Cerebellar nuclear complex (tissue), 1 donor: ENCODE results near the gene PSMD12.
"Not testable (repeated sequence)": the region's sequence is repeated elsewhere in the genome, so short reads cannot be mapped to it uniquely, and the experiment has no call there.

Experiments
- DNase-seq, 2 experiments: peaks; one replicate each; lab custom pipeline; 2025; lab: John Stamatoyannopoulos, UW

Gene PSMD12

DNA sequence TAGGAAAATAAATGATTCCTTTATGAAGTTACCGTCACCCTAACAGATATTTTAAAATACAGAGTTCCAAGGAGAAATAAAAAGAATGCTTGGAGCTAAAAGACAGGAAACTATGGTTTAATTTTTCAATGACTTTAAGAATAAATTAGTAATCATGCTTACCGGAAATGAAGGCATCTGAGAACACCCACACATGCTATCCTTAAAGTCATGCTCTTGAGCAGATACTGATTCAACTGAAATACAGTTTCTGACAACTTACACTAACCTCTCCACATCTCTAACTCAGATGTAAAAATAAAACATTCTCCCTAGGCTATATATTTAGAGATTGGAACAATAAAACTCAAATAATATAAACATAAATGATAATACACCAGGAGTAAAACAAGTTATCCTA, 7.8 kb downstream of the PSMD12 start:
- no peak for DNase-seq

GRCh38 chr17:67353929-67354574, 12.3 kb downstream of the PSMD12 start:
- DNase-seq, result no peak

GRCh38 chr17:67353161-67353560, 13.2 kb downstream of the PSMD12 start:
- no peak for DNase-seq

DNA sequence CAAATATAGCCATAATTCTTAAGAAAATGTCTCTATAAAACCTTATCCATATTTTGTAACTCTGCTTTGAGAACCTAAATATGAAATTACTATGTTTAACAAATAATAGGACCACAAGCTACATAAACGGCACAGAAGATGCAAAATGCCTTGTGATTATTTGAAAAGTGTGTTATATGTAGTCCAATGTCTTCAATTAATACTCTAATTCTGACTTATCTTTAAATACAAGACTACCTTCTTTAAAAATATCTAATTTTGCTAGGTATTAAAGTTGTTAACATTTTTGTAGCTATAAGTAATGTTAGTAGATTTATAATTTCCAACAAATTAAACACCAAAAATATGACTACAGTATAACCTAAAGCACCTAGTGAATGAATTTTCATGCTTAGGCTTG, 17.0 kb downstream of the PSMD12 start:
- DNase-seq, result no peak

GRCh38 chr17:67347826-67348225, 18.6 kb downstream of the PSMD12 start:
- DNase-seq, result no peak

DNA sequence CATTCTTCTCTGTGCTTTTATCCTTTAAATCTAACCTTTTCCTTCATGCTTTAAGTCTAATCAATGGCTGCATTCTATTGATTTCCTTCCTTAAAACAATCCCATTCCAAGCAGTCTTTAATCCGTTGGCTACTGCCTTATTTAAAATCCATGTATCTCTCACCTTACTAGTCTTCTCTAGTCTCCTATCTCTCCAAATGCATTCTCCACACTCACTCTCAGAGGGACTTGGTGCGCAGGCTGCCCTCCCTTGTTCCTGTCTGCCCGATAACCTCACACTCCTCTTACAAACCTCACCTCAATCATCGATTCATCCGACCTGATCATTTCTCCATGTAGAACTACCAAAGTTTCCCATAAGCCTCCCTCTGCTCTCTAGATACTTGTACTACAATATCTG, 23.1 kb downstream of the PSMD12 start:
- no peak for DNase-seq

DNA sequence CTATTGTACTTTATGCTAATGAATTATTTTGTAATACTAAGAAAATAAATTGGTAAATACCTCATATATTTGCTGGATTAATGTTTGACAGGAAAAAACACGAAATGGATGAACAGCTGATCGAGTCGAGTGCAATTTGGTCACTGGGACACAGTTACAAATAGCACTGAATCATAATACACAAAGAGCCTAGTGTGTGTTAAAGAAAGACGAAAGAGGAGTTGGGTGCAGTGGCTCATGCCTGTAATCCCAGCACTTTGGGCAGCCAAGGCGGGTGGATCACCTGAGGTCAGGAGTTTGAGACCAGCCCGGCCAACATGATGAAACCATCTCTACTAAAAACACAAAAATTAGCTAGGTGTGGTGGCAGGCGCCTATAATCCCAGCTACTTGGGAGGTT, 28.0 kb downstream of the PSMD12 start:
- not testable (repeated sequence) for DNase-seq

DNA sequence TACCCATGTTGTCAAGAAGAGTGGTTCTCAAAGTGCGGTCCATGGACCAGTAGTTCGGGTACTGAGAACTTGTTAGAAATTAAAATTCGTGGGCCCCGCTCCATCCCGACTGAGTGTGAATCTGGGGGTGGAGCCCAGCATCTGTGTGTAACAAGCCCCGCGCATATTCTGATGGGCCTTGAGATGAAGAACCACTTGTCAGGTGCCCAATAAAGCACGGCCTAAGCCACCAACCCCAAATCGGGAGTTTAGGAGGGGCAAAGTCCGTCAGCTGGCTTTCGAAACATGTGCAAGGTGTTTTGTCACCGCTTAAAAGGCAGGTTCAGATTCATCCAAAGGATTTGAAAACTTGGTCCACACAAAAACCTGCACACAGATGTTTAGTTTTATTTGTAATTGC, 29.5 kb downstream of the PSMD12 start:
- DNase-seq, result no peak

- DNase-seq, result no peak
These were observed 31.0 kb downstream of the PSMD12 start for GRCh38 chr17:67335245-67335835.

DNA sequence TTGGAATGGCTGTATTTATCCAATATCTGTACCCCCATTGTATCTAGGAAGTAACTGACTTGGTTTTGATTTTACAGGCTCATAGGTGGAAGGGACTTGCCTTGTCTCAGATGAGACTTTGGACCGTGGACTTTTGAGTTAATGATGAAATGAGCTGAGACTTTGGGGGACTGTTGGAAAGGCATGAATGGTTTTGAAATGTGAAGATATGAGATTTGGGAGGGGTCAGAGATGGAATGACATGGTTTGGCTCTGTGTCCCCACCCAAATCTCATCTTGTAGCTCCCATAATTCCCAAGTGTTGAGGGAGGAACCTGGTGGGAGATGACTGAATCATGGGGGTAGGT, 34.2 kb downstream of the PSMD12 start:
- not testable (repeated sequence) for DNase-seq

- DNase-seq, result not testable (repeated sequence)
These were observed 34.8 kb downstream of the PSMD12 start for GRCh38 chr17:67331381-67332161.

GRCh38 chr17:67328026-67328425, 38.4 kb downstream of the PSMD12 start:
- no peak for DNase-seq

GRCh38 chr17:67326959-67327745, 39.2 kb downstream of the PSMD12 start:
- DNase-seq, result not testable (repeated sequence)

DNA sequence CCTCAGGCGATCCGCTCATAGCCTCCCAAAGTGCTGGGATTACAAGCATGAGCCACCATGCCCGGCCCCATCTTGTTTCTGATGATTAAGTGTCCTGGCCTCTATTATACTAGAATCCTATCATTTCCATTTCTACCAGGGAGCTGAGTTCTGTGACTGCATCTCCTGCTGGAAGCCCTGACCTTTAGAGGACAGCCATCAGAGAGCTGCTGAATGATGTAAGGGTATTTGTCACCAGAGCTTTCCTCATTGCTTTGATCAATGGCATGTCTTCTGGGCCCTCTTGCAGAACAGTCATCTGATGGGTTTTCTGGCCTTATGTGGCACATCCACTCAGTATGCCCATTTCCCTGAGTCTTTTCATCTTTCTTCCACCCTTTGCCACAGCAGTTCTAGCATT, 39.9 kb downstream of the PSMD12 start:
- DNase-seq, result no peak

DNA sequence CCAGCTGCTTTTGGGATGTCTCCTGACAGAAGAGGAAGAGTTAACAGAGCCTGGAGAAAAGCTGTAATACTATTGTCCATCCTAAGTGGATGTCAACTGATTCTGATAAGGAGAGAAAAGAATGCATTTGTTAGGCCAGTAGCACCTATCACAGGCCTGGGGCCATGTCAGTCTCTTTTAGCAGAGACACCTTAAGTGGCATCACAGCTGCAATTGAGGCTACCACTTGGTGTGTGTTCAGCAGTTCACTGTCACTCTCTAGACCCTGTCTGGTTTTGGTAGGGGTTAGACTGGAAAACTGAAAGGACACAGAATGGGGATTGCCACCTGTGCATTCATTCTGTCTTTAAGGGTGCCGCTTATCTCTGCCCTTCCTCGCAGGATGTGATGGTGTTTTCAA, 42.0 kb downstream of the PSMD12 start:
- DNase-seq, result no peak

DNA sequence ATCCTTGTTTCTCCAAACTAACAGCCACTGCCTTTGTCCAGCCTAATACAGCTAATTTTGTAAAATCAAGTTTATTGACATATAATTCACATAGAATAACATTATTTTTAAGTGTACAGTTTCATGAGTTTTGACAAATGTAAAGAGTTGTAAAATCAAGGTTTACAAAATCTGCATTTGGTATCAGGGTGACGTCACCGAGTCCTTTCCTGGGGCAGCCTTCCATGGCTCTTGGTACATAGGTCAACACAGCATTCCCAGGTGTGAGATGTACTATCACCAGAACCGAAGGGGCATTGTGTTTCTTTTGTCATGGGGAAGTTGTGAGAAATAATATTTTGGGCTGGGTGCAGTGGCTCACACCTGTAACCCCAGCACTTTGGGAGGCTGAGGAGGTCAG, 42.9 kb downstream of the PSMD12 start:
- no peak for DNase-seq

DNA sequence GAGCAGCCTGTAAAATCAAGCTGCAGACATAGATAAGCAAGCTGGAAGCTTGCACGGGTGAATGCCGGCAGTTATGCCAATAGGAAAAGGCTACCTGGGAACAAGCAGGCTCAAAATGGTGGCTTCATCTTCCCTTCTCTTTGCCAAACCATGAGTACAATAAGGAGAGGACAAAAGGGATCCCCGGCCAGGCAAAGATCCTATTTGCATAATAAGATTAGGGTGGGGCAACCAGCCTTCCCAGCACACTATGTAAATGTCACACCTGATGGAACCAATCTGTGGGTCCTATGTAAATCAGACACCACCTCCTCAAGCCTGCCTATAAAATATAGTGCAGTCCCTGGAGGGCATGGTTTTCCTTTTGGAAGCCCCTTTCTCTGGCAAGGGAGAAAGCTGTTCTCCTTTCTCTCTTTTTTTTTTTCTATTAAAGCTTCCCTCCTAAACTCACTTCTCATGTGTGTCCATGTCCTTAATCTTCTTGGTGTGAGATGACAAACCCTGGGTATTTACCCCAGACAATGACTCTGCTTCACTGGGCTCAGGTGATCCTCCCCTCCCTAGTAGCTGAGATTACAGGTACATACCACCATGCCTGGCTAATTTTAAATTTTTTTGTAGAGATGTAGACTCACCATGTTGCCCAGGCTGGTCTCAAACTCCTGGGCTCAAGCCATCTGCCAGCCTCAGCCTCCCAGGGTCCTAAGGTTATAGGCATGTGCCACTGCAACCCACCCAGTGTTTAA, 44.2 kb downstream of the PSMD12 start:
- no peak for DNase-seq

DNA sequence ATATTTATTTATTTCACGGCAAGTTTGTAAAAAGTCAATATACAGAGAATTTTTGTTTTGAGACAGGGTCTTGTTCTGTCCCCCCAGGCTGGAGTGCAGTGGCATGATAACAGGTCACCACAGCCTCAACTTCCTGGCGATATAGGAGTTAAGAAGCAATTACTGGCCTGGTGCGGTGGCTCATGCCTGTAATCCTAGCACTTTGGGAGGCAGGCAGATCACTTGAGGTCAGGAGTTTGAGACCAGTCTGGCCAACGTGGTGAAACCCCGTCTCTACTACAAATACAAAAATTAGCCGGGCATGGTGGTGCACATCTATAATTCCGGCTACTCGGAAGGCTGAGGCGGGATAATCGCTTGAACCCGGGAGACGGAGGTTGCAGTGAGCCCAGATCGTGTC, 44.9 kb downstream of the PSMD12 start:
- DNase-seq, result not testable (repeated sequence)

DNA sequence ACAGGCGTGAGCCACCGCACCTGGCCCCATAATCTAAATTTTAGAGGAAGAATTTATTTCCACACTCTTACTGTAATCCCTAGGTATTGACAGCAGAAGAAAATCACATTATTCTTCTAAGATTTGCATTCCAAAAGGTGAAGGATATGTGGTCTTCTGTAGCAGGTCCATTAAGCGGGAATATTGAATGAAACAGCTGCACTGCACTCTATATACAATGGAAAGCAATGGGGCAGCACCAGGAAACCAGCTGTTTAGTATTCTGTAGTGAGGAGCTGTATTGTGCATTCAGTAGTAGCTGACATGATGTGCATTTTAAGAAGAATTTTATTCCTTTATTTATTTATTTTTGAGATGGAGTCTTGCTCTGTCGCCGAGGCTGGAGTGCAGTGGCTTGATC, 49.6 kb downstream of the PSMD12 start:
- DNase-seq, result no peak

DNA sequence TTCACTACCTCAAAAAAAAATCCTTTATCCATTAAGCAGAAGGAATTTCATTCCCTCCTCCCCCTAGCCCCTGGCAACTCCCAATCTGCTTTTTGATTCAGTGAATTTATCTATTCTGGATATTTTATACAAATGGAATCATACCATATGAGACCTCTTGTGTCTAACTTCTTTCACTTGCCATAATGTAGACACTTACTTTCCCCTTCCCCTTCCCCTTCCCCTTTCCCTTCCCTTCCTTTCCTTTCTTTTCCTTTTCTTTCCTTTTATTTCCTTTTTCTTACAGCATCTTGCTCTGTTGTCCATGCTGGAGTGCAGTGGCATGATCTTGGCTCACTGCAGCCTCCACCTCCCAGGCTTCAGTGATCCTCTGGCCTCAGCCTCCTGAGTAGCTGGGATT, 50.5 kb downstream of the PSMD12 start:
- no peak for DNase-seq

DNA sequence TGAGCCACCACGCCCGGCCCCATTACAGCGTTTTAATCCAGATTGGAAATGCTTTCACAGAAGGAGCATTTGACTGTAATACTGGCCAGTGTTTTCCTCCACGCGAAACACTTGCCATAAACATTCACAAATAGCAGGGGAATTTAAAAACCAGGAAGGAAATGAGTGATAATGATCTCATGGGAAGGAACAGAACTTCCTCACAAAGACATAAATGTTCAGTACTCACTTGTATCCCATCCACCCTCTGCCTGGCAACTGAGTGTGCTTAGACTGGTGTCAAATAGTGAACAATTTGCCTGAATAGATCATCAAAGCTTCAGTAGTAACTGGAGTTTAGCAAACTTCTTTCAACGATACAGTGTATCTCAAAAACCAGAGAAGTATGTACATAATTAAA, 54.1 kb downstream of the PSMD12 start:
- DNase-seq, result no peak

DNA sequence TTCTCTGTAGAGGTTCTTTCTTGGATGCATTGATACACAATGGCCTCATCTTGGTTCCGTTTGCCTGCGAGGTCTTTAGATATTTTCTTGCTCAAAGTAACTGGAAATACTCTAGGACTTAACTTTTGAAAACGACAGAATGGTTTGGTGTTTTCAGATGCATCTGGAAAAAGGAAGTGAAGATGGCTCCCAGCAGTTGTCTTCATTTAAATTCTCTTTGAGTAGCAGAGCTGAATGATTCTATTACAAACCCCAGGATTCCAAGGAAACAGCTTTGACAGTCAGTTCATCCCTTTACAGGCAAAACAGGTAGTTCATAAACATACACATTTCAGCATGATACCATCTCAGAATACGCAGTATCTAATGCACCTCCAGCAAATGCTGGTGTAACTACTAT, 54.8 kb downstream of the PSMD12 start:
- DNase-seq, result no peak
